ENCODE data around the gene PRKCA.

The PRKCA gene

DNA sequence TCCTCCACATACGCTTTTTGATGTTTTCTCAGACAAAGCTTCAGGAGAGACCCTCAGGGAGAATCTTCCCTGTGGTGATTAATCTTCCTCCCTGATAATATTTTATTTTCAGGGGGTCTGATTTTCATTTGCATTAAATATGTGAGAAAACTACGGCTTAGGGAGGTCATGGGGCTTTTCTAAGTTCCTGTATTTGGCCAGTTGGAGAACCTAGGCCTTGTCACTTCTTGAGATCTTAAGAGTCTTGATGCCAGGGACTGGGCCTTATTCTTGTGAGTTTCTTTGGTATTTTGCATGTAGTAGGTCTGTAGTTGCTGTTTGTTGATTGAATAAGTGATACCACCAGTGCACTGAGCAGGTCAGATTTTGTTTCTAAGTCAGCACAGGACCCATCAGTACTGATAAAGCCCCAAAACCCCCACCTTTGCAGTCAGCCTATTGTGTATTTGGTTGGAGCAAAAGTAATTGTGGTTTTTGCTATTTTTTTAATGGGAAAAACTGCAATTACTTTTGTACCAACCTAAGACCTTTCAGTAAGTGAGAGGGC, 130.1 kb downstream of the PRKCA start:
- H3K9me3 Mint-ChIP-seq: no peaks in the 10 kb centered on the region
- peak overlapping the region in 1 of 2 donors; percentile 29 for H3K27ac Mint-ChIP-seq
- H3K27me3 Mint-ChIP-seq: no peaks in the 10 kb centered on the region
- H3K4me1 Mint-ChIP-seq: peaks cover 31% of the 10 kb centered on the region
- DNase-seq (no peak), ATAC-seq (no peak)
- no peak overlapping the region for H3K4me3 Mint-ChIP-seq

DNA sequence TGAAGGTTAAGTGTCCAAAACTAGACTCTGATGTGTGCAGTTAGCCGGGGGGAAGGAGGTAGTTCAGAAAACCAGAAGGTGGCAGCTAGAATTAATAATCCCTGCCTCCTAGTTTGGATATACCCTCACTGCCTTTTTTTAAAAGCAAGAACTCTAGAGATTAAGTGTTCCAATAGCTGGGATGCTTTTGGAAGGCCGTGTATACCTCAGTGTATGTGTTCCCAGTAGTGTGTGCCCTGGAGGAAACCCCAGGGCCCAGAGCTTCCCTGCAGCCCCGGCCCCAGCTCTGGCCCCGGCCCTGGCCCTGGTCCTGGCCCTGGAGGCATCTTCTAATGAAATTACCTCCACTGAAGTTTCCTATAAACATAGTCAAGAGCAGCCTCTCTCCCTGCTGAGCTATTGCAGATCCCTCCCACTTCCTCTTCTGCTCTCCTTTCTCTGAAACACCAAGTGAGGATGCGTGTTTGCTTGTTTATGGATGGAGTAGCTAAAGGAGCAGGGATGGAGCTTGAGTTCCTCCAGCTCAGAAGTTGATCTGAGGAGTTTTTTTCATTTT, 130.7 kb downstream of the PRKCA start:
- peaks cover 25% of the 10 kb centered on the region for H3K4me1 Mint-ChIP-seq
- H3K9me3 Mint-ChIP-seq: peaks cover under 1 to 4% of the 10 kb centered on the region in 2 donors

DNA sequence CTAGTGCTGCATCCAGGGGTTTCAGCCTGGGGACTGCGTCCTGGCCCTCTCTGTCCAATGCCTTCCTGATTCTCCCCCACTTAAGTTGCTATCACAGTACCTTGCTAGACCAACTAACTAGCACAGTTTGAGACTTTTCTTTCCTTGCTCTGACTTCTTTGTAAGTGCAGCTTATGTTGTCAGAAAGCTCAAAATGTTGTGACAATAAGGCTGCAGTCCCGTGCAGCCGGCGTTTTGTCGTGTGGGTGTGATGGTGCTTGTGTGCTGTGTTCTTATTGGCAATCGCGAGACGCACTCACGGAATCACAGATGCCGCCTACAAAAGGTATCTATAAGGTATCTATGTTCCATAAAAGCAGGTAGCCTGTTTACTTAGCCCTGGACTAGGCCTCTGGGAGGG, 132.8 kb downstream of the PRKCA start:
- Mint-ChIP-seq H3K9me3 (peaks cover 5 to 11% of the 10 kb centered on the region in 2 donors), H3K4me1 (peaks cover 8% of the 10 kb centered on the region), H3K27me3 (no peaks in the 10 kb centered on the region), H3K27ac (no peak overlapping the region), H3K4me3 (no peak overlapping the region)
- ATAC-seq (no peak), DNase-seq (no peak)

More for the DNA sequence above, 130.7 kb downstream of the PRKCA start:
- DNase-seq: no peak
- no peak for ATAC-seq
- Mint-ChIP-seq H3K27ac (no peak overlapping the region), H3K4me3 (no peak overlapping the region), H3K27me3 (no peaks in the 10 kb centered on the region)

DNA sequence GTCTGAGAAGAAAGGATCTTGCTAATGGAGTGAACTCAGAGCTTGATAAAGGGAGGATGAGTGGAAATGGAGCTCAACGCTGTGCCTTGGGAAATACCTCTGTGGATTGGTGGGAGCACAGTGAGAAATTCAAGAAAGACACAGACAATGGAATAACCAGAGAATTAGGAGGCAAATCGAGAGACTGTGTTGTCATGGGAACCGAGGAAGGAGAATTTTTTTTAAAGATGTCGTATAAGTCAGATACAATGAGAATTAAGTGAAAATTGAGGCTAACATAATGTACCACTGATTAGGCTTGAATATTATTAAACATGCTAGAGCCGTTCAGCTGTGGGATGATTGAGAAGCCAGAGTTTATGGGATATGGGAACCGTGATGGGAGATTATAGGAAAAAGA, 134.2 kb downstream of the PRKCA start:
- Mint-ChIP-seq H3K27me3 (no peaks in the 10 kb centered on the region), H3K4me1 (peaks cover 16% of the 10 kb centered on the region)
- no peak for DNase-seq

DNA sequence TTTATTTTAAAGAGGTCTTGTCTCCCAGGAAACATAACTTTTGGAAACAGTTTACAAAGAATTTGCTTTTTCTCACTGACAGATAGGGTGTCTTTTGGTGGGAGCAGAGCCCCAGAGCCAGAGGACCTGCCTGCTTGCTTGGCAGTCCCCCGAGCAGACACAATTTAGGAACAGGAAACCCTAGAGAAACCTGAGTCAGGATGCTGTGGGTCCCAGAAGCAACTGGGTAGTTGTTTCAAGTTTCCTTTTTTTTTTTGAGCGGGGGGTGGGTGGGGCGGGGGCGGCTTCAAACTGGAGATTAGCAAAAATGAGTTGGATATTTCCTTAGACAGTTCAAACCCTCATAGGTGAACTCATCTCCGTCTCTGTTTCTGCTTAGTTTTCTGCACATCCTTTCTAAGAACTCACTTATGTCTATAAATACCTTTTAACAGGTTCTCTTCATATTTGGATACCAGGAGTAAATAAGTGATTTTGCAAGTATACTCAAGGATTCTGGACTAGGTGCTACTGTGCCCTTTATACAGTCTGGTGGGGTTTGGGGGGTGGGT, 135.1 kb downstream of the PRKCA start:
- no peak overlapping the region for H3K27ac Mint-ChIP-seq
- H3K27me3 Mint-ChIP-seq: no peaks in the 10 kb centered on the region
- peaks cover 5 to 11% of the 10 kb centered on the region in 2 donors for H3K9me3 Mint-ChIP-seq
- no peak overlapping the region for H3K4me3 Mint-ChIP-seq
- no peak for DNase-seq
- ATAC-seq: peak; percentile 23
- H3K4me1 Mint-ChIP-seq: peaks cover 25% of the 10 kb centered on the region

More for the DNA sequence above, 134.2 kb downstream of the PRKCA start:
- ATAC-seq: no peak
- Mint-ChIP-seq H3K9me3 (peaks cover 5 to 11% of the 10 kb centered on the region in 2 donors), H3K27ac (no peak overlapping the region), H3K4me3 (no peak overlapping the region)

DNA sequence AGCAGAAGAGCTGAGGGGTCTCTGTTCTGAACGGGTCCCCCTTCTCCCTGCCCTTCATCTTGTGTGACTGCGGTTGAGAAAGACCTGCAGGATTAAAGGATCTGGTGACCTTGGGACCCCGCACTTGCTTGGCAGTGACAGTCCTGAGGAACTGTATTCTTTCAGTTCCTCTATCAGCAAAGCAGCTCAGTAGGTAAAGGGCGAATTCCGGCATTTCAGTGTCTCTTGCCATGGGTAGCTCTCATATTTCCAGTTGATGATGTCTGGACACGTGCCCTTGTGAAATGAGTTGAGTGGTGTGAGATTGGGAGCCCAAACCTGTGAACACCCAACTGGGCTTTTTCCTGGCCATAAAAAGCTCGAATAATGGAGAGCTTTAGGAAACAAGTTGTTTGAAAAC, 135.7 kb downstream of the PRKCA start:
- H3K9me3 Mint-ChIP-seq: peaks cover 5 to 11% of the 10 kb centered on the region in 2 donors

DNA sequence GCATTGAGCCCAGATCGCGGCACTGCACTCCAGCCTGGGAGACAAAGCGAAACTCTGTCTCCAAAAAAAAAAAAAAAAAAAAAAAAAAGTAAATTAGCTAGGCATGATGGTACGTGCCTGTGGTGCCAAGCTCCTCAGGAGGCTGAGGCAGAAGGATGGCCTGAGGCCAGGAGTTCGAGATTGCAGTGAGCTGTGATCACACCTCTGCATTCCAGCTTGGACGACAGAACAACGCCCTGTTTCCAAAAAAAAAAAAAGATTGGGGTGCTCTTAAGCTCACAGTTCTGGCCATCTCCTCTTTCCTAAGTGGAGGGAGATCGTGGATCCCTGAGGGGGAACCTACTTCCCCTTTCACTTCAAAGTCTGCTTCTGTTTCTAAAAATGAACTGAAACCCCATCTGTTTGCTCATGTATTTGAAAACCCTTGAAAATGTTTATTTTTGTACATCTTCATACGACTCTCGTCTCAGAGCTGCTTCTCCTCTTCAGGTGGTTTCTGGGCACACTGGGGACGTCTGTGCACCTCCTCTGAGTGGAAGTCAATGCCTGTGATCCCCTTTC, 138.8 kb downstream of the PRKCA start:
- no peak for DNase-seq
- Mint-ChIP-seq H3K4me3 (peak overlapping the region in 1 of 2 donors; percentile 30), H3K27me3 (no peaks in the 10 kb centered on the region), H3K9me3 (peaks cover 5 to 11% of the 10 kb centered on the region in 2 donors), H3K4me1 (peaks cover 62% of the 10 kb centered on the region), H3K27ac (peak overlapping the region; percentile 13 to 20)
- no peak for ATAC-seq

More for the DNA sequence above, 135.7 kb downstream of the PRKCA start:
- Mint-ChIP-seq H3K27me3 (no peaks in the 10 kb centered on the region), H3K4me1 (peaks cover 31% of the 10 kb centered on the region), H3K27ac (peak overlapping the region in 1 of 2 donors; percentile 13), H3K4me3 (no peak overlapping the region)
- DNase-seq (no peak), ATAC-seq (no peak)

DNA sequence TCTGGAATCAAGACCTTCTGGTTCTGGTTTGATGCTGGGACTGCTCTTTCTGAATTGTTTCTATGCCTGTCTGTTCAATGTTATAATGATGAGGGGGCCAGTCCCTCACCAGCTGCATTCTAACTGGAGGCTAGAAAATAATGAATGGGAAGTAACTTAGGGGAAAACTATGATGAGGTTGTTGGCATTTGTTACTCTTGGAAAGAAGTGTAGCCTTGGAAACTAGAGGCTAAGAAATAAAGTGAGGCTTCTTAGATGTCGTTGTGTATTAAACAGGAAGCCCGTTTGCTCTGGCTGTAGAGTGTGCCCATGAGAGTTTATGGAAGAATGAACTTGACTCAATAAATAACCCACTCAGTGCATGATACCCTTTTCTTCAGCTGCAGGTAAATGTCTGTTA, 140.8 kb downstream of the PRKCA start:
- no peak overlapping the region for H3K4me3 Mint-ChIP-seq
- no peaks in the 10 kb centered on the region for H3K27me3 Mint-ChIP-seq
- DNase-seq (no peak), ATAC-seq (no peak)
- H3K4me1 Mint-ChIP-seq: peaks cover 82% of the 10 kb centered on the region
- H3K27ac Mint-ChIP-seq: peak overlapping the region in 1 of 2 donors; percentile 41
- H3K9me3 Mint-ChIP-seq: peaks cover 4 to 5% of the 10 kb centered on the region in 2 donors

DNA sequence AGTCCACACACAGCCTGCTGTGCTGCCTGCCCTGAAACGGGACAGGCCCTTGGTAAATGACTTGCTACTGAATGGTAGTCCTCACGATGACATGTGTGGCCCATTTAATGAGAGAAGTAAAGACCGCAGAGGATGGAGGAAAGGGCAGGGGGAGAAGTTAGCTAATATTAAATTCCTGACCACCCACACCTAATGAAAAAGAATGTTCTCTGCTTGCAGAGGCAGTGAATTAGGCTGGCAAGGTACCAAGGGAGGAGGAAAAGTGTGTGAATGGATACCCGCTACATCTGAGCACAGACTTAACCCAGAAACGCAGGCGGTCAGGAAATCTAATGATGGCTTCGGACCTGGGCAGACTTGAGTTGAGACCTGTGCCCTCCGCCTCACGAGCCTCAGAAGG, 141.2 kb downstream of the PRKCA start:
- H3K27ac Mint-ChIP-seq: peak overlapping the region in 1 of 2 donors; percentile 64
- peaks cover 82% of the 10 kb centered on the region for H3K4me1 Mint-ChIP-seq
- ATAC-seq (no peak), DNase-seq (no peak)
- no peaks in the 10 kb centered on the region for H3K27me3 Mint-ChIP-seq
- peaks cover 0 to under 1% of the 10 kb centered on the region in 2 donors for H3K9me3 Mint-ChIP-seq
- no peak overlapping the region for H3K4me3 Mint-ChIP-seq

DNA sequence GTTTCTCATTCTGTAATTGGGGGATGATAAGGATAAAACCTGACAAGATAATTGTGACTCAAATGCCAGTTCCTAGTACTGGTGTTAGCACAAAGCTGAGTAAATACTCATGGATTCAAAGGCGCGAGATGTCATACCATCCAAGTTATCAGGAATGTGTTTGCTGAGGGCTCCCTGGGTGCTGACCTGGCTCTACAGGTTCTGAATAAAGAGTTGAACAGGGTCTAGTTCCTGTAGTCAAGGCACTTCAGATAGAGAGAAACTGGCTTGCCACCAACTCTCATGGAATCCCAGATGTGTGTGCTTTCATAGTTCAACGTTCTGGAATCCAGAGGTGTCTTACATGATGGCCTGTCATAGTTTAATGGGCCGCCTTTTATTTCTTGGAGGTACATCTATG, 141.6 kb downstream of the PRKCA start:
- Mint-ChIP-seq H3K27ac (no peak overlapping the region), H3K4me3 (no peak overlapping the region), H3K27me3 (no peaks in the 10 kb centered on the region), H3K9me3 (no peaks in the 10 kb centered on the region), H3K4me1 (peaks cover 82% of the 10 kb centered on the region)
- DNase-seq: no peak
- no peak for ATAC-seq

DNA sequence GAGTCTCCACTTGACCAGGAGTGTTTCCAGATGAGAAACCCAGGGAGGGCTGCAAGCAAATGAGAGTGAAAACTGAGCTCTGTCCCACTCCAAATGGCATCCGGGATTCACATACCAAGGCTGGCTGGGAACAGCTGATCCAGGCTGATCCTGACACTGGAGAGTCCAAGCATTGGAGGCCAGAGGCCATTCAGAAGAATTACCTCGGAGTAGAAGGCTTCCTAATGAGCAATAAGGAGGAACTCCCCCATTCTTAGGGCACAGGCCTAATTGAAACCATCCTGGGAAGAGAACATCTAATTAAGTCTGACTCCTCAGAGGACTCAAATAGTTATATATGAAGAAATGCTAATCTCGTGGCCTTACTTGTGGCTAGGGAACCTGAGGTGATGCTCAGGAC, 142.8 kb downstream of the PRKCA start:
- no peak overlapping the region for H3K4me3 Mint-ChIP-seq
- DNase-seq (no peak), ATAC-seq (no peak)
- no peak overlapping the region for H3K27ac Mint-ChIP-seq
- peaks cover 87% of the 10 kb centered on the region for H3K4me1 Mint-ChIP-seq
- no peaks in the 10 kb centered on the region for H3K9me3 Mint-ChIP-seq
- H3K27me3 Mint-ChIP-seq: no peaks in the 10 kb centered on the region

DNA sequence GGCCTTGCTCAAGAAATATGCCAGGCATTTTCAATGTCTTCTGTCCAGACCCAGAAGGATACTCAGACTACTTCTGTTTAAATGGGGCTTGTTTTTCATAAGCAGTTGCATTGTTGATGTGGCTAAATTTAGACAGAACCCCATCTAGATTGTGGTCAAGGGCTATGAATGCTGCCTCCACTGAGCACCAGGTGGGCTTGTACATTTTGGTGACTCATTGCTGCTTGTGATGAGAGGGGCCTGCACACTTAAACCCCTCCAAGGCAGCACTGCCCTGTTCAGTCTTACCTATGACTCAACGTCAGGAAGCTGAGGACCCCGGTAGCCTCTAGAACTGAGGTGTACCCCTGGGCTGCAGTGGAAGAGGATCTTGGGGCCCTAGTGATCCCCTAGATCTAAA, 144.0 kb downstream of the PRKCA start:
- H3K27ac Mint-ChIP-seq: peak overlapping the region; percentile 89 to 91
- ATAC-seq: peak; percentile 22
- DNase-seq: no peak
- H3K27me3 Mint-ChIP-seq: no peaks in the 10 kb centered on the region
- H3K4me1 Mint-ChIP-seq: peaks cover 84% of the 10 kb centered on the region
- H3K4me3 Mint-ChIP-seq: no peak overlapping the region
- H3K9me3 Mint-ChIP-seq: no peaks in the 10 kb centered on the region

DNA sequence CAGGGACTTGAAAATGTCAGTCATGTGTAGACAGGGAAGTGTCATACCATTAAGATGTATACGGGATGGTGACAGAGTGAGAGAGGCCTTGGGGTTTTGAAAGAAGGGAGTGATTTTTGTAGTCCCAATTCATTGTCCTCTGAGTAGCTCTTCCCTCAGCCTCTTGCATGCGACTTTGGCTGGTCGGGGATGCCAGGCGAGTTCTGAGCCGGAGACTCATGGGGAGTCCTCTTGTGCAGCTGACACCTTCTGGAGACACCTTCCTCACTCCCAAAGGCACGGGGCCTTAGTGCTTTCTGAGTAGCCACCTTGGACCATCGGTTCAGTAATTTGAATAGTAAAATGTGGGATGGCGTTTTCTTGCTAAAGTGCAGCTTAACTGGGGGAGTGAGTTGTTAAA, 144.7 kb downstream of the PRKCA start:
- Mint-ChIP-seq H3K27ac (no peak overlapping the region), H3K4me3 (no peak overlapping the region), H3K9me3 (no peaks in the 10 kb centered on the region), H3K27me3 (no peaks in the 10 kb centered on the region), H3K4me1 (peaks cover 84% of the 10 kb centered on the region)
- DNase-seq (no peak), ATAC-seq (no peak)

DNA sequence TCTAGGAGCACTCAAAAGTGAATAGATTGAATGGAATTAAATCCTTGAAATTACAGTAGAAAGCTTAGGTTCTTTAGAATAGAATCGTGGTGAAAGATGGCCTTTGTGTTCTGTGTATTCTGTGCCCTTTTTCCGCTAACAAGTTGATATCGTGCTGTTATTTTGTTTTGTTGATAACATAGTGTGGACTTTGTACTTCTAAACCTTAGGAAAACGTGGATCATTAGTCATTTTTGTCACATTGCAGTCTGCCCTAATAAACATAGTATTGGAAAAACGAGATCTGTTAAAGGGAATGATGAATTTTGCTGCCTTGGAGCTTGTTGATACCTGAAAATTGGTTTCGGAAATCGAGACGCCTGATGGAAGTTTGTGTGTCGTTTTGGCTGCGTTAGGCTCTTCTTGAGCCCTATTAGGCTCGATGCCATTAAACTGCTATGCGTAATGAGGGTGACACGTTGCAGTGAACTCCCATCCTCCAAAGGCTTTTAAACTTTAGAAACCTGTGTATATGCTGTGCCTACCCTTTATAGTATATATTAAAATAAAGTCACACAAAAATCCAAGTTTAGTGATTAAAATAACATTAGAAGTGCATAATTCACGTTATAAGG, 145.7 kb downstream of the PRKCA start:
- peaks cover 80% of the 10 kb centered on the region for H3K4me1 Mint-ChIP-seq
- H3K4me3 Mint-ChIP-seq: no peak overlapping the region
- no peaks in the 10 kb centered on the region for H3K9me3 Mint-ChIP-seq
- no peak for ATAC-seq
- no peak for DNase-seq
- H3K27ac Mint-ChIP-seq: no peak overlapping the region
- no peaks in the 10 kb centered on the region for H3K27me3 Mint-ChIP-seq

DNA sequence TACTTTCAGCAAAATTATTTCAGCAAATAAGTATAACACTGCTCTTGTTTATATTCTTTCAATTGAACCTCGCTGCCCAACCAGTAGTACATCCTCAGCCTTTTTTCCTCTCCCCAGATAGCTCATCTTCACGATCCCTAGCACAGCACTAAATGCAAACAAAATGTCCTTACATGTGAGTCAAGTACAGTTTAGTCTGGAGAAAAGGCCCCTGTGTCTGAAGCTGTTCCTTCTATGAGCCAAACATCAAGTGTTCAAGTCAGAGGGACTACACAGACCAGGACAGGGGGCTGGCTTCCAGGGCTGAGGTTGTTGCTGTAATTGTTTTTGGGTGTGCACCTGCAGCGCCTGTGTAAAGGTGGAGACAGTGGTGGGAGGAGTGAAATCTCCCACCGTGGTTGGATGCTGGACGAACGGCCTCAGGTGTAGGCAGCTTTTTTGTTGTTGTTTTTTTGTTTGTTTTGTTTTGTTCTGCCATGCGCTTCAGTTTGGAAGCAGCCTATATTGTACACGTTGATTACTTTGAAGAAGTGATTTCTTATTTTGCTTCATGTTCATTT, 147.1 kb downstream of the PRKCA start:
- ATAC-seq (no peak), DNase-seq (no peak)
- H3K27ac Mint-ChIP-seq: peak overlapping the region in 1 of 2 donors; percentile 1
- H3K4me3 Mint-ChIP-seq: no peak overlapping the region
- no peaks in the 10 kb centered on the region for H3K27me3 Mint-ChIP-seq
- H3K9me3 Mint-ChIP-seq: peaks cover 3 to 5% of the 10 kb centered on the region in 2 donors
- peaks cover 78% of the 10 kb centered on the region for H3K4me1 Mint-ChIP-seq

Data from stimulated activated naive CD8-positive, alpha-beta T cell treated with anti-CD3 and anti-CD28 coated beads, Interleukin-15, amount 100 ng/mL, for 72 hours (primary cell).